HG03469 (cell line): Measurements from ENCODE around the gene MPP2.
"Not testable (repeated sequence)": the region's sequence is repeated elsewhere in the genome, so short reads cannot be mapped to it uniquely, and the experiment has no call there.

Source experiments
- ATAC-seq: cut with Tn5 transposase; IDR thresholded peaks from one replicate; pipeline ENCODE4 v1.9.1; 2021; ENCODE audit warnings: mild to moderate bottlenecking, moderate library complexity, moderate number of reproducible peaks; ENCODE audit not compliant: unreplicated experiment

Gene MPP2

GRCh38 chr17:43877451-43878155 lies 29.7 kb downstream of the MPP2 start:
- no peak for ATAC-seq

- ATAC-seq: no peak
Measured at GRCh38 chr17:43877031-43877430, 30.3 kb downstream of the MPP2 start.

DNA sequence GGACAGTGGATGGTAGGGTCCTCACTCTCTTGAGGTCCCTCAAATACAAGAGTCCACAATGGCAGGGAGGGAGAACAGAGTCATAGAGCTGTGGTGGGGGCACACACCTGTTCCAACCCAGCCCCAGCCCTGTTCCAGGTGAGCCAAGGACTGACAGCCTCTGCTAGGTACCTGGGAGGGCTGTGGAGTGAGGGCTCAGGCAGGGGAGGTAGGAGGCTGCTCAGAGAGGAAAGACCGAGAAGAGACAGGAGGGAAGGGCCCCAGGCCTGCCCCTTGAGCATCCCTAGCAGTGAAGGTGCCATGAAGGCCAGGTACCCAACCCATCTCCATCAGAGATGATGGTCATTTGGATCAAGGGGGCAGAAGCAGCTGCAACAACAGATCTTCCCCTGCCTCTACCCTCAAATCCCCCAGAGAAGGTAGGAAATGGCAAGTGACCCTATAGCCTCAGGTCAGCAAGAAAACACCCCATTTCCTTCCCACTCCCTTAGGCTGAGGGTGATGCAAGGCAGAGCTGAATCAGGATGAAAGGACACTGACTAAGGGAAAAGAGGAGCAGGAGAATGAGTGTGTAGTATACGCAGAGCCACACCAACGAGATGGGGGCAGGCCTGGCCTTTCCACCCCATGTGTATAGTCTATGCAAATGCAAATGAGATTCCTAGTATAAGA lies 31.7 kb downstream of the MPP2 start:
- no peak for ATAC-seq

- no peak for ATAC-seq
Measured at GRCh38 chr17:43874293-43874692, 33.0 kb downstream of the MPP2 start.

GRCh38 chr17:43873815-43874214 lies 33.5 kb downstream of the MPP2 start:
- no peak for ATAC-seq

DNA sequence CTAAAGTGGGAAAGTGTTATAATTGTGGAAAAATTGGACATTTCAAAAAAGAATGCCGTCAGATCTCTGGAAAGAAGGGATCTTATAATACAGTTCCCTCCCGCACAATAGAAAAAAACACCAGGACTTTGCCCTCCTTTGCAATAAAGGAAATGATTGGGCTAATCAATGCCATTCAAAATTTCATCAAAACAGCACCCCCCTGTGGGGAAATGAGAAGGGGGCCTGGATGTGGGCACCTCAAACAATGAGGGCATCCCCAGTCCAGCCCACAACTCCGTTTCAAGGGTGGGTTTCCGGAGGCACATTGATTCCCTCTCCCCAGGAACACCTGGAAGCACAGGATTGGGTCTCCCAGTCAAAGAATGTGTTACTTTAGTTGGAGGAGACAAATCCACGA lies 34.2 kb downstream of the MPP2 start:
- no peak for ATAC-seq

- ATAC-seq: no peak
Measured at GRCh38 chr17:43871946-43872690, 35.2 kb downstream of the MPP2 start.

- not testable (repeated sequence) for ATAC-seq
Measured at GRCh38 chr17:43869031-43869430, 38.3 kb downstream of the MPP2 start.

- no peak for ATAC-seq
Measured at GRCh38 chr17:43868226-43868994, 38.9 kb downstream of the MPP2 start.

DNA sequence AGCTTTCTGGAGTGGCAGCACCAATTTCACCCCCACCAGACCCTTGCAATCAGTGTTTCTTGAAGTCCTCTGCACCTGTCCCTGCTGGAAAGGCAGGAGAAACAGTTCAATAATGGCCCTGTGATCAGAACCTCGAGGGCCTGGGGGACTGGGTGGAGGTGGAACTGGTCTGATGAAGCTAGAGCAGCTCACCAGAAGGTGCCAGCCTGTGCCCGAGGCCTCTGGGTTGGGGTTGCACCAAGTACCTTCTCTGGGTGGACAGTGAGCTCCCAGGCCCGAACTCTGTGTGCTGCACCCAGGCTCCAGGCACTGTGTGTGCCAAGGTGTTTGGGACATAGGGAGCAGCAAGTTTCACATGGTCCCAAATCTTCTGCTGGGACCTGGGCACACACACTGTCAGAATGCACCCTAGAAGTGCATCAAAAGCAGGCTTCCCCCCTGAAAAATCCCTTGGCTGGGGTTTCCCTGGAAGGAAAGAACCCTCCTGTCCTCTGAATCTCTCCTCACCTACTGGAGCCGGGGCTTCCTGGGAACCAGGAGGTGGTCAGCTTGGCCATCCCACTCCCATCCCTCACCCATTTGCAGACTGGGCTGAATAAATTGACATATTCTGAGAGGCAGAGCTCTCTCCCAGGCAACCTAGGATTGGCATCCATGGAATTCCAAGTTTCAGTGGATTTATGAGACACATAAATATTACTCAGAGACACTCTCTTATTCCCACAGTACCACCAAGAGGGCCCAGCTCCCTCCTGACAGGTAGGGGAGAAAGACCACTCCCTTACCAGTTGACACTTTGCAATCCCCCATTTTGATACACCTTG lies 43.0 kb downstream of the MPP2 start:
- ATAC-seq: no peak

DNA sequence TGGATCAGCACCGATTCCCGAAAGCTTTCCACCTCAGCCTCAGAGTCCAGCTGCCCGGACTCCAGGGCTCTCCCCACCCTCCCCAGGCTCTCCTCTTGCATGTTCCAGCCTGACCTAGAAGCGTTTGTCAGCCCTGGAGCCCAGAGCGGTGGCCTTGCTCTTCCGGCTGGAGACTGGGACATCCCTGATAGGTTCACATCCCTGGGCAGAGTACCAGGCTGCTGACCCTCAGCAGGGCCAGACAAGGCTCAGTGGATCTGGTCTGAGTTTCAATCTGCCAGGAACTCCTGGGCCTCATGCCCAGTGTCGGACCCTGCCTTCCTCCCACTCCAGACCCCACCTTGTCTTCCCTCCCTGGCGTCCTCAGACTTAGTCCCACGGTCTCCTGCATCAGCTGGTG lies 45.4 kb downstream of the MPP2 start:
- ATAC-seq: no peak

GRCh38 chr17:43860927-43861622 lies 46.3 kb downstream of the MPP2 start:
- ATAC-seq: no peak

DNA sequence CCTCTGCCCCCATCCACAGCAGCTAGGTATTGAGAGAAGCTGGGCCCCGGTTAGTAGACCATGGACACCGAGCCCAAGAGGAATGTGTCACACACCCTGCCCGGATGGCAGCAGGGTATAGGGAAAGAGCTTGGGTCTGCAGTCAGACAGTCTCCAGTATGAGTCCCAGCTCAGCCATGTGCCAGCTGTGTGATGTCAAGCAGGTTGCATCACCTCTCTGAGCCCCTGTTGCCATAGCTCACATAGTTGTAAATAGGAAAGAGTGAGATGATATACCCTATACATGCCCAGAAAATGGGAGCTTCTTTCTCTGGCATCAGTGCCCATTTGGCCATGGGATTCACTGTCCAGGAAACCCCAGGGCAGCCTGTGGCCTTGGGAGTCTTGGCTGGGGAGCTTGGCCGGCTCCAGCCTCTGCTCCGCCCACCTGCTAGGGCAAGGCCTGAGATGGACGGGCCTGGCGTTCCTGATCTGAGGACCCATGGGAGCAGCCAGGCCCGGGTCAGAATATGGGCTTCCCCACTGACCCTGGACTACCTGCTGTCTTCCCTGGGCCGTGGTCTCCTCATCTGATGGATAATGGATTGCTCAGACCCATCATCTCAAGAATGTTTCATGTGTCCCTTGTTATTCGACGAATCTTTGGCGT lies 47.1 kb downstream of the MPP2 start:
- ATAC-seq: no peak

DNA sequence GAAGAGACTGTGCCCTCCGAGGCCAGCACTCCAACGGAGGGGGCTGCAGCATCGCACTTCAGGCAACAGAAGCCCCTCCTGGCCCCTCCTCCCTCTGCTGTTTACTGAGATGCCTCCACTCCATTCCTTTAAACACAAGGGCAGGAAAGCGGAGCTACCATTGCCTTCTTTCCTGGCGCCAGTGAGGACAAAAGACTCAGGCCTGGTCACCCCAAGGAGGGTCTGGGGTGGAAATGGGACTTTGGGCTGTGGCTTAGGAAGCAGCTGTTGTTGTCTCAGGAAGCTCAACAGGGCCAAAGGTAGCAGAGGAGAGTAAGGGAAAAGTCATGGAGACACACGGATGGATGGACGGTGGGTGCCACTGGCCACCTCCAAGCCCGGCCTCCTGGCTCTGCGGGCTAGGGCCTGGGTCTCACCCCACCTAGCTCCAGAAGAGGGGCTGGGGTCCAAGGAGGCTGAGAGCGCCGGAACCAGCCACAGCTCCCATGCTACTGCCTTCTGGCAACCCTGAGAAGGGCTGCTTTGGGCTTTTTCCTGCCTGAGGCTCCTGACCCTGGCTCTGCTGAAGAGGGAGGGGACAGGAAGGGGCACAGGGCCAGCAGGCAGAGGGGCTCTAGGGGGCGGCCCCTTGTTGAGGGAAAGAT lies 49.3 kb downstream of the MPP2 start:
- ATAC-seq: no peak

- ATAC-seq: no peak
Measured at GRCh38 chr17:43857141-43857540, 50.2 kb downstream of the MPP2 start.

DNA sequence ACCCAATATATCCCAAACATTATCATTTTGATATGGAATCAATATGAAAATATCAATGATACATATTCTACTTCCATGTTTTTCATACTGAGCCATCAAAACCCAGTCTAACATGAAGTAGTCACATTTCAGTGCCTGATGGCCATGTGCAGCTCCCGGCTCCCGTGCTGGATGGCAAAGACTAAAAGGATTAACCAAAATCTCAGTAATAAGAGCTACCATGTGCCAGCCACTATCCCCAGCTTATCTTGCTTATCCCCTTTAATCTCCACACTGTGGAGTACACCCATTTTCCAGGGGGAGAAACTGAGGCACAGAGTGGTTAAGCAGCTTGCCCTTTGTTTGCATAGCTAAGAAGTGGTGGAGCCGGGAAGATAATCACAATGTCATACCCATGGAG lies 51.2 kb downstream of the MPP2 start:
- no peak for ATAC-seq

GRCh38 chr17:43855061-43855460 lies 52.3 kb downstream of the MPP2 start:
- ATAC-seq: no peak

DNA sequence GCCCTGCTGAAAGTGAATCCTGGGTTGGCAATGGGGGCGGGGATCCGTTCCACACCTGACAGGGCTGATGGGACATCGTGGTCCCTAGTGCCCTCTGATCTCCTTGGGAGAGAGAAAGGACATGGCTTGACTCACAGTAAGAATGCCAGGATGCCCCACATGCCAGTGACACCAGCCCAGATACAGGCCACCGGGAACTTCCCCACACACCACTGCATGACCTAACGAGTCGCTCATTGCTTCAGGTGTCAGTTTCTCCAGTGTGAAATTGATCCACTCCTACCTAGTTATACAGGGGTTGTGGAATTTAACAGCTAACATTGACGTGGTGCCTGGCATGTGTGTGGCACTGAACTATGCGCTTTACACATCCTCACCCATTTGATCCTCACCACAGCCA lies 52.8 kb downstream of the MPP2 start:
- ATAC-seq: no peak

- ATAC-seq: no peak
Measured at GRCh38 chr17:43853546-43853945, 53.8 kb downstream of the MPP2 start.
